ENCODE measurements around the gene PROM1.

PROM1 gene

DNA sequence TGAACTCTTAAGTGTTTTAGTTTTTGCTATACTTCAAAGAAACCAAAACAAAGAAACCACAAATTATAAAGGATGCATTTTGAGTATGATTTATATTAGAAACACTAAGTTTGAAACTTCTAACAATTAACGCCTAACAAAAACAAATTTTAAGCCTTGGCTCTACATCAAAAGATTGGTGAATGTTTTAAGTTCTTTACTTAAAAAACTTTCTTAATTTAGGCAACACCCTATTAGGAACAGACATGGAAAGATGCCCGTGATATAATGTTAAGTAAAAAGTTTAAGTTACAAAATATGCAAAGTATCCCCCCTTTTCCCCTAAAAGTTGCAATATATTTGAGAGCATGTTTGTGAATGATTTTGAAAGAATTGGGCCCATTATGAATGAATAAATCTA lies 21.2 kb downstream of the PROM1 start:
- no peak for FAIRE-seq

DNA sequence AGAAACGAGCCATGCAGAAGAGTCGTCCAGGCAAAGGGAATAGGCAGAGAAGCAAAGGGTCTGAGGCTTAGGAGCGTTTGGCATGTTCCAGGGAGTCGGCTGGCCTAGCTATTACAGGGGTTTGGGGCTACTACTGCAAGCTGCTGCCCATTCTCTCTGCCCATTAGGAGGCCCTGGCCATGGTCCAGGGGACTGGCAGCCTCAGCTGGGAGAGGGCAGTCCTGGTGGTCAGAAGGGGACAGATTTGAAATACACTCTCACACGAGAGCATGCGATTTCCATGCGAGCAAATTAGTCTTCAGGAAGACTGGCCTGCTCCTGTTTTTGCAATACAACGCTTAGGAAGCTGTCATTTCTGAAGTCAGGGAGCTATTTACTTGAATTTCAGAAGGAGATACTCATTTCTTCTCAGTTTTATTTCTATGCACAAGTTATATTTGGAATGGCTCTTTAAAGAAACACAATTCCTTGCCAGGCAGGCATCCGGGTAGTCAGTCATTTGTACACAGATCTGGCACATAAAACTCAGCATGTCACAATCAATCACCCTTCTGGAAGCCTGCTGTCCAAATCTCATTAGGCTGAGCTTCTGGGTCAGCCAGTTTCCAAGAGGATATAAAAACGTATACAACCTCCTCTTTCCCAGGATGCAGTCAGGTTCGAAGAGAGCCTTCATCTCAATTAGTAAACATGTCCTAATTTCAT lies 27.0 kb downstream of the PROM1 start:
- FAIRE-seq = no peak

DNA sequence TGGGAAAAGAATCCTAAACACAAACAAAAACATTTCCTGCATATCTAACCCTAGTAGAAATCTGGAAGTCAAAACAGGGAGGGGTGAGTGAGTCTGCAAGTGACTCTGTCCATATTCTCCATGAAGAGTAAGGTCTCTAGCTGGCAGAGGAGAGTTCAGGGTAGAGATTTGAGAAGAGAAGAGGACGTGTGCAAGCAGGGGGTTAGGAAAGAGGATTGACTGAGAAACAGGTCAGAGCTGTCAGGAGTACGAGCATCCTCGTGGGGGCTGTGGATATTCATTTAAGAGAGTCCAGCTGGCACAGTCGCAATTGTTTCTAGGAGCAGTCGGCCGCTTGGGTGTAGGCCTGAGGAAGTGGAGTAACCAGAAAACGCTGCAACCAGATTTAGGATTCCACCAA lies 27.9 kb downstream of the PROM1 start:
- FAIRE-seq = no peak

DNA sequence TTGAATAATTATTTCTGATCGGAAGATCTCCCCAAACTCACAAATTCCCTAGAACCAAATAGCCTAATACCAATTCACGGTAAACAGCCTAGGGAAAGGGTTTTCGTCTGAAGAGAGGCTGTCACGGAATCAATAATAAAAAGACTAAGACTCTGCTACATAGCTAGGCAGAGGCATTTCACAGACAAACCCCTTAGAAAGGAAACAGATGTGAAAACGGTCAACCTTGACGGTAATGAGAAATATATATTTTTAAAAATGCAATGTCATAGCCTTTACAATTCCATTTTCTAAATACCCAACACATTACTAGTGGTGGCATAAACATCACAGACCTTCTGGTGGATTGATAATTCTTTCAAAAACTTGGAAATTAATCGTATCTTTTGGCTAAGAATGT lies 28.4 kb downstream of the PROM1 start:
- no peak for FAIRE-seq

DNA sequence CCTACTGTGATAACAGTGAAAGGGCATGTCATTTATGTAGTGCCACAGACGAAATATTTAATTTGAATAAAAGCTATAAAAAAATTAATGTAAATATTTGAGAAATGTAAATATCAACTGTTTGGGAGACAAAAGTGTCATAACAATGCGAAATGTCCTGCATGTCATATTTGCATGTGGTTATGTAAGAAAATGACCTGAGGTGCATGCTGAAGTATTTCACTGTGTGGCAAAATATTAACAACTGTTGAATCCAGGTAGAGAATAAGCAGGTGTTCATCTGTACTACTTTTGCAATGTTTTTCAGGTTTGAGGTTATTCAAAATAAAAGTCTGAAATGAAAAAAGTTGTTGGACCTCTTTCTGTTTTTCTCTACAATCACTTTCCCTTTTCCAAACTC lies 30.9 kb downstream of the PROM1 start:
- no peak for FAIRE-seq

DNA sequence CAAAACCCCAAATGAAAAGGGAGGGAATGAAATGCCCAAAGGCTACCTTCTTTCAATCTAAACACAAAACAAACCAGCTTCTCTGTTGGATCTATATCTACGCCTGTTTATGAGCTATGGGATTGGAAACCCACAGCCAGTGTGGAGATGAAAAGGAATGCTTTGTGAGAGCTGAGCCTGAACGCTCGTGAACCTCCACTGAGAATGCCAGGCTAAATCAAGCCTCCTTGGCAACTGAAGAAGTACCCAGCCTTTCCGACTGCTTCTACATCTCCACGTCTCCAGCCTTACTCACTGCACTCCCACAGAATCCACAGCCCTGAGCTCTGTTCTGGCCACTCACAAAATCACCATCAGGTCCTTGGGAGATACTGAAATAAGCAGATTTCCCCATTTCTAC lies 31.8 kb downstream of the PROM1 start:
- FAIRE-seq = no peak

DNA sequence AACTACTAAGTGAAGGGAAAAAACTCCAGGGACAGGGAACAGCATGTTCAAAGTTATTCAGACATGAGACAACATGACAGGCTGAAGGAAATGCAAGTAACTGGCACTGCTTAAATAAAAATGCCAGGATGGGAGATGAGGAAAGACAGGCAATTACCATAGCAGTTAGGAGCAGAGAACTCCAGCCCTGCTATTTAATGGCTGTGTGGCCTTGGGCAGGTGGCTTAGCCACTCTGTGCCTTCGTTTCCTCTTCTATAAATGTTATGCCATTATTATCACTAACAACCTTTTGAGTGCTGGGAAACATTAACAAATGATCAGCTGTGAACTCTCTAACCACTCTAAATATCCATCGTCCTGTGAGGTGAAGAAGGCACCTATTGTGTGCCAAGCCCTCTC lies 32.7 kb downstream of the PROM1 start:
- FAIRE-seq = no peak

DNA sequence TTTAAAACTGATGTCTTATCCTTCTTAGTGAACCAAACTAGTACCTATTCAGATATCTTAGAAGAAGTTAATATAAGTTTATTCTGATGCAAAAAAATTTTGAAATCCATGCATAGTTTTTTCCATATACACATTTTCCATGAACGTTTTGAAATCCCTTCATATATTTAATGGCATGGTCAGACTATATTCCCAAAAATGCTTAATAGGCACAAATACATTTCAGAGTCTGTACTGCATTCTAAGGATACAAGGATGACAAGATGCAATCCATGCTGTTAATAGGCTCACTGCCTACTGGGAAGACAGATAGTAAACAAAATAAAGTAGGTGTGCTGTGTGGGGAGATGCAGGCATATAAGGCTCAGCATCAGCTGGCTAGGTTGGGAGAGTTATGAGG lies 33.2 kb downstream of the PROM1 start:
- no peak for FAIRE-seq

DNA sequence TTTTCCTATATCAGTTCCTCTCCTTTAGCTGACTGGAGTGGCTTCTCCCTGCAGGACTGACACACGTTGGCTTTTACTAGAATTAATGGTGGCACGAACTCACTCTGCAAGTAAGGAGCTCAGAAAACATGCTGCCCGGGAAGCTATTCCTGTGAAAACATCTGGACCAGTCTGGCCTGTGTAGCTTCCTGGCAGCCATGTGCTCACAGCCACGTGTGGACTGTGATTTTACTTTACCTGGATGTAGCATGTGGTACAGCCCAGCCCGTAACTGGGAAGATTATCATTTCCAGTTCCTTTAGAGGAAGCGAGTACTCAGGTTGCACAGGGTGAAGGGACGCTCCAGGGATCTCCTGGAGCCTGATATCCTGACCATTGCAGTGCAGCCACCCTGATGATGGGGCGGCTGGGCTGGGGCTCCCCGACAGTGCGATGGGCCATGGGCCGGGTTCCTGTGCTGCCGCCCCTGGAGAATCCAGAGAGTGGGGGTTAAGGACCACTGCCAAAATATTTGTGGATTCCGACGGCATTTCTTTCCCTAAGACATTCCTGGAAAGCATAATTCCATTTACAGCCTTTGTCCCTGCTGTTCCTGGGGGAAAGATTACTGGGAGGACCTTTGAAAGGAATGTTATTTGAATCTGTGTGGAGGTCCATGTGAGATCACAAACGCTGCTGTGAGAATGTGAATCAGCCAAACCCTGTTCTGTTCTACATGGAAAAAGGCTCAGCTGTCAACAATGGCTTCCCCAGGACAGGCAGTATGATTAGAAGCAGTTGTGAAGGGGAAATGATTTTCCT lies 35.0 kb downstream of the PROM1 start:
- no peak for FAIRE-seq

DNA sequence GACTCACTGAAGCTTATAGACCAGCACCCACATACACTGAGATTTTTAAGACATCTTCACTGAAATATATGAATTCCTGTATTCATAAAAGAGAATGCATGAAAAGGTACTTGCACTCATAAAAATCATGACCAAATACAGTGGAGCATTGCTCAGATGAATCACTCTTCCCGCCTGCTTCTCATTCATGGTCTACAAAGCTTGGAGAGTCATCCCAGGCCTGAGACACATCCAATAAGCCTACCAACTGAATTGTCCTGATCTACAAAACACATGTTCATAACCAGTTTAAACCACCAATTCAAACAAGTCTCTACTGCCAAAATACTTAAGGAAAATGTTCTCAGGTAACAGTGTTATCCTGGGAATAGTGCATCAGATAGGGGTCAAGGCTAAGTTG lies 38.1 kb downstream of the PROM1 start:
- FAIRE-seq = no peak

DNA sequence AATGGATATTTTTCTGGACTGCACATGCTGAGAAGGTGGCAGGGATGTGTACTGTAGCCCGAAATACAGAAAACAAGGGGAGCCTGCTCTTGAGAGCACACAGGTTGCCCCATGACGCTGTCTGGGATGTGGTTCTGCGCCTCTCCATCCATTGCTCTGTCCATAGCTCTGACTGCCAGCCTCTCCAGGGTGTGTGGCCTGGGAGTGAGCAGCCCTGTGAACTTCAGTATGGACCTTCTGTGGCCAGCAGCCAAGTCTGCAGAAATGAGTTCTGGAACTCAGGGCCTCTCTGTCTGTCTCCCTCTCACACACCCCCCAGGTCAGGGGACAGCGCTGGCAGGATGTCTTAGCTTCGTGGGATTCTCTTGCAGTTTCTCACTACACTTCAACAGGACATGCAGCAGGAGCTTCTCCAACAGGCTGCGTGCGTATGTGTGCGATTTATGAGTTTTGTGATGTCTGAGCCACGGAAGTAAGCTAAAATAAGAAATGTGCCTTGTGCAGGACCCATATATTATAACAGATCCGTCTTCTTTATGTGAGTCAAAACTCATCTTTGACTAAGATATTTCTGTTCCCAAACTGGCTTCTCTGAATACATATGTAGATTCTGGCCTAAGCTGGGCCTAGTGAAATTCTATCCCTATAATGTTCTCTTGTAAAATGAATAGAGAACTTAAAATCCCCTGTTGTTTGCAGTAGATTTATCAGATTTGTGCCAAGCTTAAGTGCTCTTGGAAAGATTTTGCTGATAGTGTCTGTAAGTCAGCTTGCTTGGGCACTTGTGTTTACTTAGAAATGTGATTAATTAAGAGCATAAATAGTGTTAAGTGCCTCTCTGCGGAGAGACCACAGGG lies 40.0 kb downstream of the PROM1 start:
- FAIRE-seq = no peak

DNA sequence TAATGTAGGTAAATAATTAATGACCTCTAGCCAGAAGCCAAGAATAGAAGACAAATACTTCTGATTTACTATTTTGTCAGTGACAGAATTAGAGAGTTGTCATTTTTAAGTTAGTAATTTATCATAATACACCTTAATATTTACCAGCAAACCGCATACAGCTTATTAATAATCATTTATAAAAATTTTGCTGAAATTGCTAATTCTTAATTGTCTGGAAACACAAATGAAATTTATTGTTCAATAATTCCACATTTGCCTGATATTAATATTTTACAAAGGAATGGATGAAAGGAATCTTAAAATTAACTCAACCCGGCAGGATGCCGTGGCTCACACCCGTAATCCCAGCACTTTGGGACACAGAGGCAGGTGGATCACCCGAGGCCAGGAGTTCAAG lies 44.7 kb downstream of the PROM1 start:
- no peak for FAIRE-seq

DNA sequence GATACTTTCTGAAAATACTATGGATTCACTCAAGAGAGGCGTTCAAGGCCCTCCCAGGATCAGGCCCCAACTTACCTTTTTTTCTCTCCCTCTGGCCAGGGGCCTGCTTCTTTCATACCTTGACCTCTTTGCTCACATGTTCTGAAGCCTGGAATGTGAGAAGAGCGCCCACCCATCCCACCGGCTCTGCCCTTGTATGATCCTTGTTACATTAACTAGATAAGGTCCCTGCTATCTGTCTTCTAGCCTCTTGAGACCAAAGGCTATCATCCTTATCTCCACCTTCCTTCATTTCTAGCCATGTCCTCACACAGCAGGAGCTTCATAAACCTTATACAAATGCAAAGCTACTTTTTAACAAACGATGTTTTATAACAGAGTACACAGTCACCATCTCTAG lies 45.9 kb downstream of the PROM1 start:
- no peak for FAIRE-seq

DNA sequence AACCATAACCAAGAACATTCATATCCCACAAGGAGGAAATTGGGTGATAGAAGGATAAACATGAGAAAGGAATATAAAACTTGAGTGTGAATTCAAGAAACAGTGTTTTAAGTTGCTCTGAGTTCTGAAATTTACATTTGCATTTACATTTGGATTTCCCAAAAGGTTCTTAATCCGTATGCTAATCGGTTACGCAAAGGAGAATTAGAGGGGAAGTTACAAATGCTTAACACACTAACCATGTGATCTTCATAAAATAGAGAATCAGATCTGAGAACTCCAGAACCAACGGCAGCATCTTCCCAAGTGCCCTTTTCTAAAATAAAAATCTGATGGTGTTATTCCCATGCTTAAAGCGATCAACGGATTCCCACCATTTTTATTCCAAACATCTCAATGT lies 48.0 kb downstream of the PROM1 start:
- no peak for FAIRE-seq

DNA sequence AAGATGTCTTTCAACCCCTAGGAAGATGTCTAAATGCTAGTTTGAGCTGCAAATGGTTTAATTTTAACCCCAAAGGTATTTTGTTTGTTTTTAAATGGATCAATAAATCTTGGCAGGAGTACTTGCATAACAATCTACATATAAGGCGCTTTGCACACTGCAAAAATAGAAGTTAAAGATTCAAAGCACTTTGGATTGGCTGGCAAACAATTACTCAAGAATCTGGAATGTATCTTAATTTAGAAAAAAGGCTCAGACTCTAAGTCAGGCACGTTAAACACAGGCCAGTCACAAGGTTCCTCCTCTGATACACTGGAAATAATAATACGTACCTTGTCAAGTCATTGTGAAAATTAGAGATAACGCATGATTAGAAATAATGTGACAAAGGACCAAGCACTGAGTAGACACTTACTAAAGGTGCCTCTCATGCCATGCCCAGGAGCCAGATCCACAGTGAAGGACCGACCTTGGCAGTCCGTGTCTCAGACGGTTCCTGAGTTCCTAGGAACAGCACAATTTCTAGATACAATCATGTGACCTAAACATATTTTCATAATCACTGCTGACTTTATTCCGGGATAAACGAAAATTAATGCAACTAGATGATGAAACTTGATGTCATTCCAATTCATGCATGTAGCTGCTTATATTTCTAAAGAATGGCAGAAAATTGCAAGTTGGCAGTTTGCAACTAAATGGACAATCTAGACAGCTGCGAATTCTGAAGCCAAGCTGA lies 49.6 kb downstream of the PROM1 start:
- no peak for FAIRE-seq

DNA sequence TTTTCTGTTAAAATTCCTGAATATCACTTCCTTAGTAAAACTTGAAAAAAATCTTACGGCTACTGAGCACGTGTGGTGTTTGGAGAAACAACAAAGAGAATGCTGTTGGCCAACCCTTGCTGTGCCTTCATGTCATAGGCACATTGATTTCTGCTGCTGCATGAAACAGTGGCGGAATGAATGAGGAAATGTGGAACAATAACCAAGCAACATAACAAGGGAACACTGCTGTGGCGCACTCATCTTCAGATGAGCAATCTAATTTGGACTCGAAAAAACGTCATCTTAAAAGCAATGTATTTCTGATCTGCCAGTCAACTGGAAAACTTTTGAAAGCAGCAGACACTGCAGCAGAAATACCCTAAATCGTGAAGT lies 51.4 kb downstream of the PROM1 start:
- no peak for FAIRE-seq

DNA sequence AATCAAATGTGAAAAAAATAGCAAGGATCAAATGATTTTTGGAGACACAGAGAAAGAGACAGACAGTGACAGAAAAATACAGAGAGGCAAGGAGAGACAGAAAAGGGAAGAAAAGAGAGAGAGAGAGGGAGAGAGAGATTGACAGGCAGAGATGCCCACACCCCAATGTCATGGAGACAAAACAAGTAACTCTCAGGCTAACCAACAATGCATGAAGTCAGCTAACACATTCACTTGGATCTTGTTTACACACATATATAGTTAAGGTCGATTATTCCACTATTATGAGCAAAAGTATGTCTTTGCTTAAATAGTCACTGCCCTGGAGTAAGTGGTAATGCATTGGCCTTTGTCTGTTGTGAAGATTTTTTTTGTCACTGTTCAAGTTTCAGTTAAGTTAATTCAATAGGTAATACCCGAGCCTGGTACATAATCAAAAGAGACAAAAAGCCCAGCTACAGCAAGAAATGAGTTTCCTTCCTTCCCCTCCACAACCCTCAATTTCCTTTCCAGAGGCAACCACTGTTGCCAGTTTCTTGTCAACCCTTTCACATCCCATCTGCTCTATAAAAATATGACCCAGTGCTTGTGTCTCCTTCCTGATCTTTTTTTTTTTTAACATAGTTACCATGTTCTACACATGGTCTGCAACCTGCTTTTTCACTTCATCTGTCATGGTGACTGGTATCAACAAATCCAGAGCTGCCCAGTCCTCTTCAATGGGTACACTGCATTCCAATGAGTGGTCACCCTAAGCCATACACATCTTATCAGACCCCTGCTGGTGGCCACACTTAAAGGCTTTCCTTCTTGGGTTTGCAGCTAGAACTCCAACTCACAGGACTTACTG lies 52.1 kb downstream of the PROM1 start:
- FAIRE-seq = no peak

DNA sequence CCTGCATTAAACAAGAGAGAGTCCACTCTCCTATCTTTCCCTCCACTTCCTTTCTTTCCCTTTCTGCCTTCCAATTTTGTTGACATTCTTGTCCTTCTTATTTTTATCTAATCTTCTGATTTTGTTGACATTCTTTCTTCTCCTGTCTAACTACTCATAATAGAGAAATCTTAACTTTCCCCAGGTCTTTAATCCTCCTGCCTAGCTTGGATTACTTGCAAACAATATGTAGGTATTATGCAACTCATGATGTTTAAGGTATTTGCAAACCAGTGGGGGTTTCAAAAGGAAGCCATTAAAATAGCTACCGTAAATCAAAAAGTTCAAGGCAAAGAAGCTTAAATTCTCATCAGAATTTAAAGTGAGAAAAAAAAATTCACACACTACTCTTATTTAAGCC lies 53.9 kb downstream of the PROM1 start:
- FAIRE-seq = no peak

DNA sequence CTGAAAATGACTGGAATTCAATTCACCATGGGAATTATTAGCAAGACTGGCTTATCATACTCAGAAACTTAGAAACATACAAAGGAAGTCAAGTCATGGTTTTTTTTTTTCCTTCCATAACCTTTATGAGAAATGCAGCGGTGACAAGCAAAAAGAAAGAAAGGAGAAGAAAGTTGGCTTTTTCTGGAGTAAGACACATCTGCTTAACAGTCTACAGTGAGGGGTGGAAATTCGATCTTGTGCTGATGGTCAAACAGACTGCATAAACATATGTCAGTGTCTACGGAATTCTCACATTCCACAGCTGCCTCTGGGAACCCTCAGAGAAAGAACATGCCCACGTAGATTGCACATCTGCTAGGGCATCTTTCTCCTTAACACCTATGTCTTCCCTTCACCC lies 54.6 kb downstream of the PROM1 start:
- no peak for FAIRE-seq

DNA sequence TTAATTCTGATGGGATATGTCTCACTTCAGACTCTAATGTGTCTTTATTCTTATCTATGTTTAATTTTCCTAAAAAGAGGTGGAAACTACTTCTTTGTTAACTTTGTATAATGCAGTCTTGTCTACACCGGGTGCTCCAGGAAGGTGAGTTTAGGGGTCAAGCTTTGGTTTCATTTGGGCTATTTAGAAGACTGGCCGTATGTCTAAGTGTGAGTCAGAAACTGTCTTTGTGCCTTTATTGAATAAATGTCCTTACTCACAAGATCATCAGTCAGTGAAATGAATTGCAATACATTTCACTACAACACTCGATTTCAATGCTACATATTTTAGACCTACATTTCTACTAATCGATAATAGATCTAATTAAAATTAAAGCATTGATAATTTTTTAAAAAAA lies 56.2 kb downstream of the PROM1 start:
- no peak for FAIRE-seq

DNA sequence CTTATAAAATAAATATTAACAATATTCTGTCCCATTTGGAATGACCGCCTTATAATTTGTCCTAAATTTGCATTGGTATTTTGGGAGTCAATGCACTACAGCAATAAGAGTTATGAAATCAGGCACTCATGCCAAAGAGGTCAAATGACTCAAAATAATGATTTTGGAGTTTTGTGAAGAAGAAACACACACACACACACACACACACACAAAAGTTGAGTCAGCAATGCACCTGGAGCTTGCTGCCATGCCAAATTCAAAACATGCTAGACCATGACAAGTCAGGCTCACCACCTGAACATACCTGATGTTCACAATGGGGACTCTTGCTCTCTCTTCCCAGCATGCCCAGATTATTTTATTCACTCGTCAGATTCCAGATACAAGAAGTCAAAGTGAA lies 56.7 kb downstream of the PROM1 start:
- FAIRE-seq = no peak

DNA sequence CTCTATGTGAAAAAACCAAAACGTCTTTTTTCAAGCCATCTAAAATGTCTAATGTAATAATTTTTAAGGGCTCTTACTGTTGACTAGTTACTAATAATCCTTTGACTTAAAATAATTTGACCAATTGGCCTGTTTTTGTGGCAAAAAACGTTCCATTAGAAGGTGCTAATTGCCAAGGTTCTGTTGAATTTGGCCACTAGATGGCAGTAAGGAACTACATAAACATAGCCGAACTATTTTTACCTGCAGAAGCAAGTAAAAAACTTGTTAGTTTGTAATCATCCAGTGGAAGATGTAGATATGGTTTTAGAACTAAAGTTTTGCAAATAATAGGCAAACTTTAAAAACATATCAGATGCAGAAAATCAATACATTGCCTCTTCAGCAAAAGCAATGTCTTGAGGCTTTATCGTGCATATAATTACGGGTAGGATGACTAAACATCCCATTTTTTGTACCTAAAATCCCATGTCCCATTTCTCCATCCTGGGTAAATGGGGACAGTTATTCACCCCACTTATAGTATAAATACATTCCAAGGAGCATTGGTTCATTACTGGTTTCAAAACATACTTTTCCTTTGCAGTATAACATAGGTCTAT lies 57.6 kb downstream of the PROM1 start:
- peak; percentile 97 for FAIRE-seq

Data from islet of Langerhans (tissue), 1 donor.